ENCODE data around the gene SMIM35. TPM values are rescaled to one million over a fixed set of nuclear protein-coding genes. Genes with fewer than 3 reads are reported as not detected.

Gene SMIM35
- total RNA-seq (2014; rRNA removed; shearing (Covaris generic)), result not detected in 2 replicates
- not detected in 2 replicates for polyA plus RNA-seq (2014; cell fraction: nucleus; rRNA removed)

GRCh38 chr11:118086913-118087768 lies at the start of gene SMIM35:
Gene SMIM35, minus strand, starts transcription at chr11:118086963. Its CDS starts 206 bp downstream, at chr11:118086757.
- DNase-seq (ENCODE audit: extremely low read depth, low read depth), result no peak

- DNase-seq (ENCODE audit: extremely low read depth, low read depth), result no peak
These were observed 49.6 kb upstream of the SMIM35 start for GRCh38 chr11:118136341-118136740.

DNA sequence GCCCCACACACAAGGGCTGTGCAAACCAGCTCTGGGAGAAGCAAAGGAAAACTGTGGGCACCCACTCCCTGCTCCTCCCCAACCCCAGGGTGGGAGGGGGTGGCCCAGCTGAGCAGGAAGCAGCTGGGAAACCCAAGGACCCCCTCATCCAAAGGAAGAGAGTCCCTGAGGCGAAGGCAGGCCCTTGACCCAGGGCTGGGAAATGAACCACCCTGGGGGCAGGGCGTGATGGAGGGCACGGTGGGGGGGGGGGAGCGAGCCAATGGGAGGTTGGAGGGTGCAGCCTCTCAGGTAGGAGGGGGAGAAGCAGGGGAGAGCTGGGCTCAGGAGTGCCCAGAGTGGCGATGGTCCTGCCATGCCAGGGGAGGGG lies 49.0 kb upstream of the SMIM35 start:
- no peak for DNase-seq (ENCODE audit: extremely low read depth, low read depth)

GRCh38 chr11:118135051-118135795 lies 48.5 kb upstream of the SMIM35 start:
- no peak for DNase-seq (ENCODE audit: extremely low read depth, low read depth)

DNA sequence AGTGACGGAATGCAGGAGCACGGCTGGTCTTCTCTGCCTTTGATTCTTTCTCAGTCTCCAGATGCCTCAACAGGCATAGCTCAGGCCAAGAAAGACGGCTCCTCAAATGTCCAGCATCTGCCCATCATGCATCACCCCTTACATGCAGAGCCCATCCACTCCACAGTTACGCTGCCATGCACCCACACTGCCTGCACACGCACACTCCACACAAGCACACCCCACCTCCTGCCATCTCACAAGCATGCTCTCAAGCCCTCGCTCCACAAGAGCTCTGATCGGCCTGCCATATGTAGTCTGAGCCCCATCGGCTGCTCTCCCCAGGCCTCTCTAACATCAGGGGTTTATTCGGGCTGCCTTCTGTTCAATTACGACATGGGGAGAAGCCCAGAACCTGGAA lies 47.1 kb upstream of the SMIM35 start:
- no peak for DNase-seq (ENCODE audit: extremely low read depth, low read depth)

GRCh38 chr11:118132385-118133151 lies 45.8 kb upstream of the SMIM35 start:
- no peak for DNase-seq (ENCODE audit: extremely low read depth, low read depth)

GRCh38 chr11:118129471-118130172 lies 42.9 kb upstream of the SMIM35 start:
- no peak for DNase-seq (ENCODE audit: extremely low read depth, low read depth)

DNA sequence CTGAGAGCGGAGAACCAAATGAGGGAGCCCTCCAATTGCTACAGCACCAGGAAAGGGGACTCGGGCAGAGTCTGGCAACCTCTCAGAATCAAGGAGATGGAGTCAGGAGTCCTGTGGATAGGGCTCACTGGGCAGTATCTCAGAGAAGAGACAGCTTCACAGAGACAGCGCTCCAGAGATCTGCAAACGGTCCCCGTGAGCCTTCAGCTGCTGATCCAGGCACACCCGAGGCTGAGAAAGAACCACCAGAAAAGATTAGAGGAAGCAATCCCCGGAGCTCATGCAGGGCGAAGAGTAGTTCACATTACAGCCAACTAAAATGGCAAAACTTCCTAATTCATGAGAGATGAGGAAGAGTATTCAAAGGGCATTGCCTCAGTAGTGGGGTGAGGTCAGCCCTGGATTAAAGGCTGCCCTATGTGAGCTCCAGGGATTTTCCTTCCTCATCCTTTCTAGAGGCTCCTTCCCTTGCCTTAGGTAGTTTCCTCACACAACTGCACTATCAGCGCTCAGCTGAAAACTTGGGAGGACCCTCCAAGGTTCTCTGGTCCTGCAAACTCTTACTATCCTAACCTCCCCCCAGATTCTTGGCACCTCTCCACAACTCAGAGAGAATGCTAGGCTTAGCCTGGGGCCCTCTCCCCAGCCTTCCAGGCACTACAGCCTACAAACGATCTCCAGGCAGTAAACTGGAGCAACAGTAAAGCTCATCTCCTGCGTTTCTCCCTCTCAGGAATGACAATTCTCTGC lies 42.1 kb upstream of the SMIM35 start:
- no peak for DNase-seq (ENCODE audit: extremely low read depth, low read depth)

GRCh38 chr11:118128310-118128709 lies 41.5 kb upstream of the SMIM35 start:
- DNase-seq (ENCODE audit: extremely low read depth, low read depth), result no peak

- no peak for DNase-seq (ENCODE audit: extremely low read depth, low read depth)
These were observed 39.5 kb upstream of the SMIM35 start for GRCh38 chr11:118126082-118126838.

DNA sequence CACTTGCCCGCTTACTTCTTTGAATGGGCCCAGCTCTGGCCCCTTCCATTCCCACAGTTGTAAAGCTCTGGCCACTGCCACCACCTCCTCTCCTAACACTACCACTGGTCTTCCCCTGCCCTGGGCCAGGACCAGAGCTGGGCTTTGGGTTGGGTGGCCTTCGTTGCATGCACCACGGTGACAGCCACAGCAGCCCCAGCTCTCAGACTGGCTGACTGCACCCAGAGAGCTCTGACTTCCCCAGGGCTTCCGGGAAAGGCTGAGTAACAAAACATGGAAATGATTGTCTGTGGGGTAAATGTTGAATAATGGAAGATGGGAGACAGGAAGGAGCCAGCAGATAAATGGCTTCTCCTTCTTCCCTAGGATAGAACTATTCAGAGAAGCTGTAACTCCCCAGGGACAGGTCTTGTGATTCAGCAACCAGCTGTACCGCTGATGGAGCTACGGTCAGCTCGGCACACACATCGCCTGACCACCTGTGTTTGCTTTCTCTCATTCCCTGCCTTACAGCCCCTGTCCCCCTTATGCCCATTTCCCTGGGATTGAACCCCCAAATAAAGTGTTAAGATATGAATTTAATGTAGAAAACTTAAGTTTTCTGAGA lies 38.3 kb upstream of the SMIM35 start:
- no peak for DNase-seq (ENCODE audit: extremely low read depth, low read depth)

DNA sequence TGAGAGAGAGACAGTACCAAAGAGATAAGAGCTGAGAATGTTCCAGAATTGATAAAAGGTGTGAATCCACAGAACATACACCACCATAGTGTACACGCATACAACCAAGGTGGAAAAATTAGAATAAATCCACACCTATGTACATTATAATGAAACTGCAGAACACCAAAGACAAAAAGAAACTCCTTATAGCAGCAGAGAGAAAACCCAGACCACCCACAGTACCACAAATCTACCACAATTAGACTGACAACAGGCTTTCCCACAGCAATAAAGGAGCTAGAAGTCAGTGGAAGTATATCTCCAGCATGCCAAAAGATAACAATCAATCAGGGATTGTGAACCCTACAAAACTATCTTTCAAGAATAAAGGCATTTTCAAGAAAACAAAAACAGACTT lies 34.0 kb upstream of the SMIM35 start:
- DNase-seq (ENCODE audit: extremely low read depth, low read depth), result no peak

DNA sequence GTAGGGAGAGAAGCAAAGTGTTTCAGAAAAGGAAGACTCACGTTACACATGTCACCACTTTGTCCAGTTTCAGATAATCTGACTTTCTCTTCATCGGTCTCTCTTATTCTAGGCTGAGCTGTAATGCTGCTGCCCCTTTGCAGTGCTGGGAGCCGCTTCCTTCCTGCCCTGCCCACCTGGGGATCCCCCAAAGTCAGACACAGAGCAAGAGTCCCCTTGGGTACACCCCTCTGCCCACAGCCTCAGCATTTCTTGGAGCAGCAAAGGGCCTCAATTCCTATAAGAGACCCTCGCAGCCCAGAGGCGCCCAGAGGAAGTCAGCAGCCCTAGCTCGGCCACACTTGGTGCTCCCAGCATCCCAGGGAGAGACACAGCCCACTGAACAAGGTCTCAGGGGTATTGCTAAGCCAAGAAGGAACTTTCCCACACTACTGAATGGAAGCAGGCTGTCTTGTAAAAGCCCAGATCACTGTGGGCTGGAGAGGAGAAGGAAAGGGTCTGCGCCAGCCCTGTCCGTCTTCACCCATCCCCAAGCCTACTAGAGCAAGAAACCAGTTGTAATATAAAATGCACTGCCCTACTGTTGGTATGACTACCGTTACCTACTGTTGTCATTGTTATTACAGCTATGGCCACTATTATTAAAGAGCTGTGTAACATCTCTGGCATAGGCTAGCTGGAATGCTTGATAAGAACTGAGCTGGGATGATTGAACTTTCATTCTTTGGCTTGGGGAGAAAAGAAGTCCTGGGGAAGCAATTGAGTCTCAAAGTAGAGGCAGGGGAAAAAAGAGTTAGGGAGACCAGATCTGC lies 31.2 kb upstream of the SMIM35 start:
- DNase-seq (ENCODE audit: extremely low read depth, low read depth), result no peak

GRCh38 chr11:118115048-118115447 lies 28.3 kb upstream of the SMIM35 start:
- DNase-seq (ENCODE audit: extremely low read depth, low read depth), result no peak

- no peak for DNase-seq (ENCODE audit: extremely low read depth, low read depth)
These were observed 27.5 kb upstream of the SMIM35 start for GRCh38 chr11:118114266-118114665.

GRCh38 chr11:118112711-118113430 lies 26.1 kb upstream of the SMIM35 start:
- no peak for DNase-seq (ENCODE audit: extremely low read depth, low read depth)

- no peak for DNase-seq (ENCODE audit: extremely low read depth, low read depth)
These were observed 24.9 kb upstream of the SMIM35 start for GRCh38 chr11:118111744-118112035.
